HEK293T (cell line): Measurements from ENCODE around the gene DACH1.

ENCODE experiments used
- ARNT ChIP-seq: fragments of 450-650 bp; IDR thresholded peaks from 2 replicates; pipeline ENCODE4 v1.6.1; 2017; ENCODE audit warnings: mild to moderate bottlenecking
- BHLHE40 ChIP-seq: fragments of 450-650 bp; IDR thresholded peaks from 2 replicates; pipeline ENCODE4 v1.6.1; 2016; ENCODE audit warnings: mild to moderate bottlenecking, moderate library complexity, borderline replicate concordance
- CTBP1 ChIP-seq: fragments of 450-650 bp; IDR thresholded peaks from 2 replicates; pipeline ENCODE4 v1.6.1; 2016; ENCODE audit warnings: borderline replicate concordance
- ELF4 ChIP-seq: fragments of 450-650 bp; IDR thresholded peaks from 2 replicates; pipeline ENCODE4 v1.6.1; 2017; ENCODE audit warnings: antibody characterized with exemption
- FOXA1 ChIP-seq: fragments of 450-650 bp; IDR thresholded peaks from 2 replicates; pipeline ENCODE4 v1.6.1; 2016; ENCODE audit warnings: mild to moderate bottlenecking
- FOXM1 ChIP-seq: fragments of 450-650 bp; IDR thresholded peaks from 2 replicates; pipeline ENCODE4 v1.6.1; 2017; ENCODE audit warnings: mild to moderate bottlenecking, borderline replicate concordance
- L3MBTL2 ChIP-seq: fragments of 450-650 bp; conservative IDR thresholded peaks from 2 replicates; pipeline ENCODE4 v1.6.1; 2016; ENCODE audit warnings: mild to moderate bottlenecking
- NFRKB ChIP-seq: fragments of 450-650 bp; IDR thresholded peaks from 2 replicates; pipeline ENCODE4 v1.6.1; 2016; ENCODE audit warnings: mild to moderate bottlenecking, moderate library complexity
- SP1 ChIP-seq: fragments of 450-650 bp; IDR thresholded peaks from 2 replicates; pipeline ENCODE4 v1.6.1; 2017
- SUZ12 ChIP-seq: fragments of 450-650 bp; IDR thresholded peaks from 2 replicates; pipeline ENCODE4 v1.6.1; 2016; ENCODE audit warnings: mild to moderate bottlenecking
- TF ChIP-seq, protein P1 (sequence below): fragments of 450-650 bp; IDR thresholded peaks from 2 replicates; pipeline ENCODE4 v1.6.1; 2016

DNA sequence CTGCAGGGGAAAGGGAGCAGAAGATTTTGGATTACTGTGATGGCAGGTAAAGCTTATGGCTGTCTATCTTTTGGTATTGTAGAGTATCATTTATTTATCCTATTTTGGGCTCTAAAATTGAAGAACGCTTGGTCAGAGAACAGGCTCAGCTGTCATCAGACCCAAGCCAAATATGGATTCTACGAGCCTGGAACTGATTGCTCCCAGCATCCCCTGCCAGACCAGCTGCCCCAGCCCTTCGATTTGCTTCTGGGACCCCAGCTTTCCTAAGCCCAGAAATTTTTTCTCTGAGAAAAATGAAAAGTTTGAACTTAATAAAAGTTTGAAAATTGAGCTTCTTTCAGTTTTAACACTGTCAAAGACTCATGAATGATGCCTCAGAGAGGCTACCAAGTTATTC is 472.8 kb downstream of the DACH1 start:
- no peak for TF ChIP-seq ARNT
- TF ChIP-seq FOXM1, result no peak
- TF ChIP-seq BHLHE40, result no peak
- TF ChIP-seq CTBP1, result no peak
- TF ChIP-seq L3MBTL2, result no peak
- no peak for TF ChIP-seq NFRKB
- TF ChIP-seq SUZ12, result no peak
- no peak for TF ChIP-seq SP1
- TF ChIP-seq FOXA1, result no peak
- no peak for TF ChIP-seq ELF4
- TF ChIP-seq, protein P1, sequence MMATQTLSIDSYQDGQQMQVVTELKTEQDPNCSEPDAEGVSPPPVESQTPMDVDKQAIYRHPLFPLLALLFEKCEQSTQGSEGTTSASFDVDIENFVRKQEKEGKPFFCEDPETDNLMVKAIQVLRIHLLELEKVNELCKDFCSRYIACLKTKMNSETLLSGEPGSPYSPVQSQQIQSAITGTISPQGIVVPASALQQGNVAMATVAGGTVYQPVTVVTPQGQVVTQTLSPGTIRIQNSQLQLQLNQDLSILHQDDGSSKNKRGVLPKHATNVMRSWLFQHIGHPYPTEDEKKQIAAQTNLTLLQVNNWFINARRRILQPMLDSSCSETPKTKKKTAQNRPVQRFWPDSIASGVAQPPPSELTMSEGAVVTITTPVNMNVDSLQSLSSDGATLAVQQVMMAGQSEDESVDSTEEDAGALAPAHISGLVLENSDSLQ, result no peak
